Measurements from ENCODE around the gene DHRS4L2.

The DHRS4L2 gene

DNA sequence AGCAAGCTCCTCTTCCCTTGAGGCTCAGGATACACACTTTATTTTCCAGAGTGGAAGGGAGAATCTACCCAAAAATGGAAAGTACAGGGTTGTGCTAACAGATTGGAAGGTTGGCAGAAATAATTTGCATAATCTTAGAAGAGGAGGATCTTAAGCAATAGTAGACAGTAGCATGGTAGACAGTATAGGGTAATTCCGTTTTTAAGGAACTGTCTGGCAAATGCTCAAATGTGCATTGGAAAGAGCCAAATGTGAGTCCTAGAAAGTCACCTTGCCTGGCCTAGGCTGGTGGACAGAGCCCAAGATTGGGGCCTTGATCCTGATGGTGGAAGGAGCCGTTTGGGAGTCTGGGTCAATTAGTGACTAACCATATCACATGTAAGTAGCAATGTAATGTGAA, 50.0 kb downstream of the DHRS4L2 start:
- TF ChIP-seq TAF1 (IDR thresholded peaks at IDR 0.05; ENCODE audit: borderline replicate concordance, insufficient read depth, low read length) (no peak), POLR2AphosphoS5 (IDR thresholded peaks at IDR 0.05; ENCODE audit: low read depth, low read length) (no peak), FOXP2 (optimal IDR thresholded peaks at IDR 0.05; ENCODE audit: borderline replicate concordance, extremely low read depth, extremely low read length, insufficient read depth) (no peak), SIN3A (IDR thresholded peaks at IDR 0.05; ENCODE audit: borderline replicate concordance, insufficient read depth, low read length) (no peak)
- TF ChIP-seq, protein P1, sequence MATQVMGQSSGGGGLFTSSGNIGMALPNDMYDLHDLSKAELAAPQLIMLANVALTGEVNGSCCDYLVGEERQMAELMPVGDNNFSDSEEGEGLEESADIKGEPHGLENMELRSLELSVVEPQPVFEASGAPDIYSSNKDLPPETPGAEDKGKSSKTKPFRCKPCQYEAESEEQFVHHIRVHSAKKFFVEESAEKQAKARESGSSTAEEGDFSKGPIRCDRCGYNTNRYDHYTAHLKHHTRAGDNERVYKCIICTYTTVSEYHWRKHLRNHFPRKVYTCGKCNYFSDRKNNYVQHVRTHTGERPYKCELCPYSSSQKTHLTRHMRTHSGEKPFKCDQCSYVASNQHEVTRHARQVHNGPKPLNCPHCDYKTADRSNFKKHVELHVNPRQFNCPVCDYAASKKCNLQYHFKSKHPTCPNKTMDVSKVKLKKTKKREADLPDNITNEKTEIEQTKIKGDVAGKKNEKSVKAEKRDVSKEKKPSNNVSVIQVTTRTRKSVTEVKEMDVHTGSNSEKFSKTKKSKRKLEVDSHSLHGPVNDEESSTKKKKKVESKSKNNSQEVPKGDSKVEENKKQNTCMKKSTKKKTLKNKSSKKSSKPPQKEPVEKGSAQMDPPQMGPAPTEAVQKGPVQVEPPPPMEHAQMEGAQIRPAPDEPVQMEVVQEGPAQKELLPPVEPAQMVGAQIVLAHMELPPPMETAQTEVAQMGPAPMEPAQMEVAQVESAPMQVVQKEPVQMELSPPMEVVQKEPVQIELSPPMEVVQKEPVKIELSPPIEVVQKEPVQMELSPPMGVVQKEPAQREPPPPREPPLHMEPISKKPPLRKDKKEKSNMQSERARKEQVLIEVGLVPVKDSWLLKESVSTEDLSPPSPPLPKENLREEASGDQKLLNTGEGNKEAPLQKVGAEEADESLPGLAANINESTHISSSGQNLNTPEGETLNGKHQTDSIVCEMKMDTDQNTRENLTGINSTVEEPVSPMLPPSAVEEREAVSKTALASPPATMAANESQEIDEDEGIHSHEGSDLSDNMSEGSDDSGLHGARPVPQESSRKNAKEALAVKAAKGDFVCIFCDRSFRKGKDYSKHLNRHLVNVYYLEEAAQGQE (IDR thresholded peaks at IDR 0.05; ENCODE audit: insufficient read depth in 1 of 2, low read depth in 2 of 2, low read length in 2 of 2), result no peak

DNA sequence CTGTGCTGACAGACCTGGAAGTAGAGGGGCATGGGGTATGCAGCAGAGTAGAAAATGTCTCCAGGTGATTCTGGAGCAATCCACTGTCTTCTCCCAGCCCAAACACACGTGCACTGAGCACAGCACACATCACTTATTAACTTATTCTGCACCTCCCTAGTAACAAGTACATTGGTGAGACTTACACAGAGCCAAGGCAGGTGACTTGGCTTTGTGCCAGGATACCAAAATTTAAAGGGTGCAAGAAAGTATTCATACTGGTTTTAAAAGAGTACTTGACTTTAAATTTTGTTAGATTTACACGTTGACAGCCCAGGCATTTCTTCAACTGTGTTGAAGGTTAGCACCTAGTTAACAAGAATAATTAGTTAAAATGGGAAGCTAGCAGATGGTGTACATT, 52.0 kb downstream of the DHRS4L2 start:
- TF ChIP-seq, protein P1 (IDR thresholded peaks at IDR 0.05; ENCODE audit: insufficient read depth in 1 of 2, low read depth in 2 of 2, low read length in 2 of 2), result no peak
- TF ChIP-seq SIN3A (IDR thresholded peaks at IDR 0.05; ENCODE audit: borderline replicate concordance, insufficient read depth, low read length) (no peak), POLR2AphosphoS5 (IDR thresholded peaks at IDR 0.05; ENCODE audit: low read depth, low read length) (no peak), FOXP2 (optimal IDR thresholded peaks at IDR 0.05; ENCODE audit: borderline replicate concordance, extremely low read depth, extremely low read length, insufficient read depth) (no peak), TAF1 (IDR thresholded peaks at IDR 0.05; ENCODE audit: borderline replicate concordance, insufficient read depth, low read length) (no peak)

DNA sequence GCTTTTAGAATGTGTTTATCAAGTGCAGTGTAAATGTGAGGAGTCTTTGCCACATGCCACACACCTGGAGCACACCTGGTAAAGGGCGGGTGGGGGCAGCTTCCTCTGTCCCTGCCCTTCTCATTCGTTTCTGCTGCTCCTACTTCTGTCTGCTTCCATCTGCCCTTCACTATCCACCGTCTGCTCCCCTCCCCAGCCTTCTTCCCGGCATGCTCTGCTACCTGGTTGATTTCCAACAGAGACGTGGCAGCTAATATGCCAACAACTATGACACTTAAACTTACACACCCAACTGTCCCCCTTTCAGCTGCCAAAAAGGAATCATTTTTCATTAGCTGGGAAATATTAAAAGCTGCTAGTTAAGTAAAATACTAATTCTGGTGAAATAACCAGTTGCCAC, 54.0 kb downstream of the DHRS4L2 start:
- TF ChIP-seq POLR2AphosphoS5 (IDR thresholded peaks at IDR 0.05; ENCODE audit: low read depth, low read length) (no peak), FOXP2 (optimal IDR thresholded peaks at IDR 0.05; ENCODE audit: borderline replicate concordance, extremely low read depth, extremely low read length, insufficient read depth) (no peak), TAF1 (IDR thresholded peaks at IDR 0.05; ENCODE audit: borderline replicate concordance, insufficient read depth, low read length) (no peak), SIN3A (IDR thresholded peaks at IDR 0.05; ENCODE audit: borderline replicate concordance, insufficient read depth, low read length) (no peak)
- TF ChIP-seq, protein P1 (IDR thresholded peaks at IDR 0.05; ENCODE audit: insufficient read depth in 1 of 2, low read depth in 2 of 2, low read length in 2 of 2), result no peak

DNA sequence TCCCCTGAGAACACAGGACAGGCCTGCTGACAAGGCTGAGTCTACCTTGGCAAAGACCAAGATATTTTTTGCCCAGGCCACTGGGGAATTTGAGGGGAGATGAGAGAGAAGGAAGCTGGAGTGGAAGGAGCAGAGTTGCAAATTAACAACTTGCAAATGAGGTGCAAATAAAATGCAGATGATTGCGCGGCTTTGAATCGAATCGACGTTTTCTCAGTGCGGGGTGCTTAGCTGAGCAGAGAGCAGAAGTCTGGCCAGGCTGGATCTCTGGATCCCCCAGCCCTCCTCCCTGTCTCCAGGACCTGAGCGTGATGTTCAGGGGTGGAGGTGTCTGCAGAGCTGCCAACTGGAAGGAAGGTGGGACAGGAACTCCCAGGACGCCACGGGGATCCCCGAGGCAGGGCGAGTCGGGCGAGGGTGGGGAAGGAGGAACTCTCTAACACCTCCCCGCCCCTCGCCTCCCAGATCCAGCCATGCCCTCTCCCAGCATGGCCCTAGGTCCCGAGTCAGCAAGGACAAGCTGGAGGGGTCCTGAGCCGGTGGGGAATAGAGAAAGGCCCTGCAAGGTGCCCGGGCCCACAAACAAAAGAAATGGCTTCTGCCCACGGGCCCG, 62.6 kb downstream of the DHRS4L2 start:
- no peak for TF ChIP-seq TAF1 (IDR thresholded peaks at IDR 0.05; ENCODE audit: borderline replicate concordance, insufficient read depth, low read length)
- TF ChIP-seq, protein P1 (IDR thresholded peaks at IDR 0.05; ENCODE audit: insufficient read depth in 1 of 2, low read depth in 2 of 2, low read length in 2 of 2), result no peak
- no peak for TF ChIP-seq FOXP2 (optimal IDR thresholded peaks at IDR 0.05; ENCODE audit: borderline replicate concordance, extremely low read depth, extremely low read length, insufficient read depth)
- no peak for TF ChIP-seq POLR2AphosphoS5 (IDR thresholded peaks at IDR 0.05; ENCODE audit: low read depth, low read length)
- TF ChIP-seq SIN3A (IDR thresholded peaks at IDR 0.05; ENCODE audit: borderline replicate concordance, insufficient read depth, low read length), result no peak

All from PFSK-1 (cell line).